Sigmoid colon (tissue), 7 donors: Measurements from ENCODE around the gene UBA52. TPM values are rescaled to one million over a fixed set of nuclear protein-coding genes. Genes with fewer than 3 reads are reported as not detected.

Experiments used
- DNase-seq: peaks from one replicate; pipeline ENCODE4 v3.0.0-alpha.2; 2019
- H3K27ac ChIP-seq, 4 donors: fragments of 200-600 bp; sonication (generic); one replicate each; pipeline ENCODE4 v1.5.1; 2016 to 2019; ENCODE audit warnings: mild to moderate bottlenecking in 1 of 4
- H3K27me3 ChIP-seq, 3 donors: fragments of 200-600 bp; sonication (generic); one replicate each; pipeline ENCODE4 v1.5.1; 2019; ENCODE audit warnings: mild to moderate bottlenecking in 1 of 3
- H3K36me3 ChIP-seq, 4 donors: fragments of 200-600 bp; sonication (generic); one replicate each; pipeline ENCODE4 v1.5.1; 2016 to 2019
- H3K4me1 ChIP-seq, 4 donors: fragments of 200-600 bp; sonication (generic); one replicate each; pipeline ENCODE4 v1.5.1; 2017 to 2019
- H3K4me3 ChIP-seq, 4 donors: fragments of 200-600 bp; sonication (generic); one replicate each; pipeline ENCODE4 v1.5.1; 2017 to 2019; ENCODE audit warnings: mild to moderate bottlenecking in 2 of 4, moderate library complexity in 1 of 4
- H3K9me3 ChIP-seq, 4 donors: fragments of 200-600 bp in 3 of 4; sonication (generic) in 3 of 4; one replicate each; pipeline versions ENCODE4 v1.5.1 to v1.6.1; 2013 to 2019
- EP300 ChIP-seq, 4 donors: sonication (generic); formaldehyde crosslinking; IDR thresholded peaks; one replicate each; pipeline ENCODE4 v1.6.1; 2017; ENCODE audit warnings: antibody characterized with exemption in 4 of 4
- POLR2A ChIP-seq, 2 donors: fragments of 450-650 bp; IDR thresholded peaks; one replicate each; pipeline ENCODE4 v1.6.1; 2016; ENCODE audit warnings: antibody characterized with exemption in 2 of 2, mild to moderate bottlenecking in 2 of 2, moderate library complexity in 2 of 2
- POLR2AphosphoS5 ChIP-seq, 4 donors: sonication (generic); formaldehyde crosslinking; IDR thresholded peaks; one replicate each; pipeline ENCODE4 v1.6.1; 2017; ENCODE audit warnings: antibody characterized with exemption in 4 of 4
- WGBS, 2 donors: extraction: QIAGEN DNeasy Blood & Tissue Kit; methylation state at CpG; one replicate each; pipeline ENCODE4 v1.1.7; 2013; 5-methylcytosine and 5-hydroxymethylcytosine counted together
- intact Hi-C: fragments of 100-400 bp; cut with DNase I; formaldehyde crosslinking; loops from one replicate; pipeline ENCODE4 v1.15.1; 2023
- polyA plus RNA-seq, 3 donors: library from polyadenylated mRNA; stranded (reverse); fragments of 200-250 nt; gene quantifications; one replicate each; pipeline ENCODE4 v1.2.3, GENCODE V29; 2013
- total RNA-seq, 4 donors: library from RNA; depleted of rRNA; stranded (reverse); fragments of >200 nt; gene quantifications; one replicate each; pipeline ENCODE4 v1.1.0, GENCODE V29; 2016
- TF ChIP-seq, protein P1 (sequence below), 4 experiments: fragments of 450-650 bp in 3 of 4; fragments of 200-600 bp in 1 of 4; IDR thresholded peaks; one replicate each; pipeline ENCODE4 v1.5.1; 2016 to 2019; ENCODE audit warnings: antibody characterized with exemption in 4 of 4, mild to moderate bottlenecking in 3 of 4, moderate library complexity in 2 of 4
- donor health status: healthy with polysubstance abuse.
- donor health status: Bipolar disorder and iron deficiency.
- donor health status: healthy.

Gene UBA52
- total and polyA plus RNA-seq, 7 donors, result 450 to 1,720 (median 1,029) TPM

- no peak for DNase-seq
- H3K27ac ChIP-seq, result no peak overlapping the region
- intact Hi-C loops, result no loop called here
- no peaks in the 10 kb centered on the region for H3K36me3 ChIP-seq
- peaks cover 60 to 96% (median 78%) of the 10 kb centered on the region in 3 donors for H3K27me3 ChIP-seq
- TF ChIP-seq POLR2A (IDR thresholded peaks at IDR 0.05) (no peak), EP300 (IDR thresholded peaks at IDR 0.05) (no peak), POLR2AphosphoS5 (IDR thresholded peaks at IDR 0.05) (no peak)
- TF ChIP-seq, protein P1, sequence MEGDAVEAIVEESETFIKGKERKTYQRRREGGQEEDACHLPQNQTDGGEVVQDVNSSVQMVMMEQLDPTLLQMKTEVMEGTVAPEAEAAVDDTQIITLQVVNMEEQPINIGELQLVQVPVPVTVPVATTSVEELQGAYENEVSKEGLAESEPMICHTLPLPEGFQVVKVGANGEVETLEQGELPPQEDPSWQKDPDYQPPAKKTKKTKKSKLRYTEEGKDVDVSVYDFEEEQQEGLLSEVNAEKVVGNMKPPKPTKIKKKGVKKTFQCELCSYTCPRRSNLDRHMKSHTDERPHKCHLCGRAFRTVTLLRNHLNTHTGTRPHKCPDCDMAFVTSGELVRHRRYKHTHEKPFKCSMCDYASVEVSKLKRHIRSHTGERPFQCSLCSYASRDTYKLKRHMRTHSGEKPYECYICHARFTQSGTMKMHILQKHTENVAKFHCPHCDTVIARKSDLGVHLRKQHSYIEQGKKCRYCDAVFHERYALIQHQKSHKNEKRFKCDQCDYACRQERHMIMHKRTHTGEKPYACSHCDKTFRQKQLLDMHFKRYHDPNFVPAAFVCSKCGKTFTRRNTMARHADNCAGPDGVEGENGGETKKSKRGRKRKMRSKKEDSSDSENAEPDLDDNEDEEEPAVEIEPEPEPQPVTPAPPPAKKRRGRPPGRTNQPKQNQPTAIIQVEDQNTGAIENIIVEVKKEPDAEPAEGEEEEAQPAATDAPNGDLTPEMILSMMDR (IDR thresholded peaks at IDR 0.05), result no peak
- H3K4me1 ChIP-seq, result peaks cover 0 to 36% (median 31%) of the 10 kb centered on the region in 4 donors
- H3K9me3 ChIP-seq, result no peaks in the 10 kb centered on the region
- WGBS, 2 donors, result 2 to 3% methylated on average over 65 of the region's 65 CpGs
- peak overlapping the region in 3 of 4 donors; percentile 7 to 34 (median 20) for H3K4me3 ChIP-seq
Observed at GRCh38 chr19:18605546-18606280, 34.1 kb downstream of the UBA52 start.

- WGBS, 2 donors, result 1% methylated on average over 116 of the region's 116 CpGs
- H3K4me3 ChIP-seq, result peak within 1 kb of the TSS in 3 of 4 donors; percentile 7 to 34 (median 21)
- intact Hi-C loops, result no loop called here
- no peak for DNase-seq
- peaks cover 68 to 96% (median 83%) of the 10 kb centered on the region in 3 donors for H3K27me3 ChIP-seq
- TF ChIP-seq POLR2AphosphoS5 (IDR thresholded peaks at IDR 0.05), result no peak
- TF ChIP-seq, protein P1 (IDR thresholded peaks at IDR 0.05), result no peak
- TF ChIP-seq EP300 (IDR thresholded peaks at IDR 0.05), result no peak
- no peak for TF ChIP-seq POLR2A (IDR thresholded peaks at IDR 0.05)
- no peak within 1 kb of the TSS for H3K27ac ChIP-seq
- no peaks in the 10 kb centered on the region for H3K9me3 ChIP-seq
- H3K36me3 ChIP-seq, result no peaks in the 10 kb centered on the region
- peaks cover 0 to 45% (median 37%) of the 10 kb centered on the region in 4 donors for H3K4me1 ChIP-seq
Observed at GRCh38 chr19:18606281-18607225, 34.9 kb downstream of the UBA52 start, which contains the start of gene CRLF1. TSS of gene CRLF1 (minus strand) at chr19:18606799. CDS start at chr19:18606656, 143 bp downstream.

DNA sequence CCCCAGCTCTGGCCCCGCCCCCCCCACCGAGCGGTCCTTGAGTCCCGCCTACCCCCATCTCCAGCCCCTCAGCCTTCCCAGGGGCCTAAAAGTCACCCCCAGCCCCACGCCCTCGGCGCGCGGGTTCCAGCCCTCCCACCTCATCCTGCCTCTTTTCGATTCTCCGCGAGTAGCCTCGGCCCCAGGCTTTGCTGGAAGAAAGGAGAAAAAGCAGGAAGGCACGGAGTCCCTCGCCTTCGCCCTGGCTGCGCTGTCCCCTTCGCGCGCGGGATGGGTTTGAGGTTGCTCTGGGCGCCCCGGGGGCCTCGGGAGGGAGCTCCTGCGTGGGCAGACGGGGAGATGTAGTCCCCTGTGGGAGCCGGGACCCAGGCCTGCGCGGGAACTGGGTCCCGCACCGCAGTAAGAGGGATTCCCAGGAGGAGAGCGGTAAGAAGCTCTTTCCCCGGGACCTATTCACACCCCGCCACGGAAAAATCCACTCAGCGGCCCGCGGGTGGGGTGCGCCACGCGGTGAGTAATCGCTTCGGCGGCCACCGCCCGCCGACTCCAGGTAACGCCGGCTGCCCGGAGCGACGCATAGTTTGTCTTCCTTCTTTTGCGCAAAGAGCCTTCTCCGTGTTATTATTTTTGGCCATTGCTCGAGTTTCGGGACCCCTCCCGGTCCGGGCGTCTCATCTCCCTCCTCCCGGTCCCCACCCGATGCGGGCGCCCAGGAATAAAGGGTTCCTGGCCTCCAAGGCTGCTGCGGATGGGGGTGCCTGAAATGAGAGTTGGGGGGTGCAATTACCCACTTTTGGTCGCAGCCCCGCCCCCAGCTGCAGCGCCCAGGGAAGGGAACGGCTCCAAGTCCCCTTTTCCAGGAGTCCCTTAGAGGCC lies 35.8 kb downstream of the UBA52 start:
- no peak for DNase-seq
- WGBS, 2 donors, result 2 to 3% methylated on average over 68 of the region's 68 CpGs
- Histone ChIP-seq H3K4me3 (peak overlapping the region in 2 of 4 donors; percentile 21 to 25), H3K27ac (no peak overlapping the region), H3K36me3 (no peaks in the 10 kb centered on the region), H3K4me1 (peaks cover 0 to 54% (median 46%) of the 10 kb centered on the region in 4 donors), H3K27me3 (peaks cover 77 to 96% (median 85%) of the 10 kb centered on the region in 3 donors), H3K9me3 (no peaks in the 10 kb centered on the region)
- TF ChIP-seq POLR2A (IDR thresholded peaks at IDR 0.05) (no peak), POLR2AphosphoS5 (IDR thresholded peaks at IDR 0.05) (no peak), EP300 (IDR thresholded peaks at IDR 0.05) (no peak)
- TF ChIP-seq, protein P1 (IDR thresholded peaks at IDR 0.05), result no peak
- intact Hi-C loops, result no loop called here

DNA sequence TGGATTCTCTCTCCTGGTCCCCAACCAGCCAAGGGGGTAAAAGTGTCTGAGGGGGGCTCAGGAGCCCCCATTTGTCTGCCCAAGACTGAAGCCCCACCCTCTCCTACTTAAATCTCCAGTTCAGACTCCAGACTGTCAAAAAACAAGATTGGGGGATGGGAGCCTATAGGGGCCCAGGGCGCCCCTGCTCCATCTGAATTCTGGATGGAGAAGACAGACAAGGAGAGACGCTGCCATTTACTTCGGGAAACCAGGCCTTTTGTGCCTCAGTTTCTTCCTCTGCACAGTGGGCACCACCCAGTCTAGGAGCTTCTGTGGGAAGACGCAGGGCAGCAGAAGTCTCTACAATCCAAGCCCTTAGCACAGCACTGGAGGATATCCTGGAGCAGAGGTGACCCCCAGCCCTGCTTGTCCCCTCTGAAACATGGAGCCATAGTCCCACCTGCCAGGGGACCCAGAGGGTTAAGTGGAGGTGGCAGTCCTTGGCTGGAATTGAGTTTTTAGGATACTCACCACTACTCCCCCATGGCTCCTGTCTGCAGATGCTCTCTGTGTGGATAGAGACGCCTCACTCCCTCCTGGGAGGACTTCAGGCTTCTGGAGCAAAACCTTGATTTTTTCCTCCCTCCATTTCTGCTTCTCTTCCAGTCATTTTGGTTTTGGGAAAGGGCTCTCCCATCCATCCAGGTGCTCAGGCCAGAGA lies 36.6 kb downstream of the UBA52 start:
- H3K9me3 ChIP-seq, result no peaks in the 10 kb centered on the region
- TF ChIP-seq, protein P1 (IDR thresholded peaks at IDR 0.05), result no peak
- TF ChIP-seq POLR2A (IDR thresholded peaks at IDR 0.05) (no peak), EP300 (IDR thresholded peaks at IDR 0.05) (no peak), POLR2AphosphoS5 (IDR thresholded peaks at IDR 0.05) (no peak)
- 29 to 37% methylated on average over 5 of the region's 5 CpGs for WGBS, 2 donors
- DNase-seq, result no peak
- no peaks in the 10 kb centered on the region for H3K36me3 ChIP-seq
- H3K27ac ChIP-seq, result no peak overlapping the region
- intact Hi-C loops, result no loop called here
- peaks cover 85 to 96% (median 93%) of the 10 kb centered on the region in 3 donors for H3K27me3 ChIP-seq
- H3K4me3 ChIP-seq, result no peak overlapping the region
- peaks cover 0 to 62% (median 54%) of the 10 kb centered on the region in 4 donors for H3K4me1 ChIP-seq
